Psoas muscle (tissue), 8 donors: ENCODE results near the gene CABLES1. TPM values are rescaled to one million over a fixed set of nuclear protein-coding genes. Genes with fewer than 3 reads are reported as not detected.
A peak's percentile ranks its signal among the peaks of the same experiment; 100 is the strongest.

ENCODE experiments used
- ATAC-seq, 4 donors: fragments of 200-7000 bp; cut with Tn5 transposase; one replicate each; pipeline ENCODE4 v1.9.1; 2020; ENCODE audit warnings: moderate library complexity in 3 of 4, mild to moderate bottlenecking in 2 of 4
- DNase-seq, 2 donors: peaks; one replicate each; pipeline ENCODE4 v3.0.0-alpha.2; 2020
- H3K27ac ChIP-seq: fragments of 200-600 bp; one replicate; pipeline ENCODE4 v1.8.0; 2022
- H3K27me3 ChIP-seq, 3 donors: fragments of 200-600 bp in 1 of 3; one replicate each; pipeline versions ENCODE4 v1.6.1 to v1.8.0; 2013 to 2022; ENCODE audit warnings: low read length in 2 of 3, mild to moderate bottlenecking in 2 of 3, moderate library complexity in 1 of 3; ENCODE audit not compliant: insufficient read depth in 3 of 3
- H3K36me3 ChIP-seq, 2 donors: fragments of 200-600 bp in 1 of 2; one replicate each; pipeline versions ENCODE4 v1.6.1 to v1.8.0; 2013 to 2022; ENCODE audit warnings: low read depth in 1 of 2, mild to moderate bottlenecking in 1 of 2, moderate library complexity in 1 of 2; ENCODE audit not compliant: insufficient read depth in 1 of 2
- H3K4me1 ChIP-seq: fragments of 200-600 bp; one replicate; pipeline ENCODE4 v1.8.0; 2022
- H3K4me3 ChIP-seq: fragments of 200-600 bp; one replicate; pipeline ENCODE4 v1.8.0; 2022; ENCODE audit warnings: mild to moderate bottlenecking
- H3K9me3 ChIP-seq: fragments of 200-600 bp; one replicate; pipeline ENCODE4 v1.8.0; 2022
- CTCF ChIP-seq: fragments of 200-600 bp; IDR thresholded peaks from one replicate; pipeline ENCODE4 v1.8.0; 2022; ENCODE audit warnings: antibody characterized with exemption
- WGBS, 3 donors: extraction: QIAGEN DNeasy Blood & Tissue Kit; methylation state at CpG; one replicate each; pipeline versions ENCODE4 v1.1.6 to v1.1.7; 2013; 5-methylcytosine and 5-hydroxymethylcytosine counted together
- intact Hi-C, 2 donors: fragments of 100-400 bp; cut with DNase I; formaldehyde crosslinking; loops; one replicate each; pipeline versions ENCODE4 v1.11.0 to v1.14.2; 2022
- polyA plus RNA-seq, 3 donors: library from polyadenylated mRNA; stranded (reverse); fragments of 200-250 nt; gene quantifications; one replicate each; pipeline ENCODE4 v1.2.3, GENCODE V29; 2013
- total RNA-seq, 4 donors: library from RNA; stranded (reverse); fragmentation: NEBNext Ultra II Directional in 2 of 4; extraction: Animal tissue kit (Norgen Biotek cat#: 25700) in 2 of 4; gene quantifications; one replicate each; pipeline versions ENCODE4 v1.2.1 to v1.2.4, GENCODE V29; 2021 to 2023
- donor health status: healthy with polysubstance abuse.
- donor health status: DM: no; HTN: no; CAD: no; lungs with moderate emphysema.
- donor health status: Bipolar disorder and iron deficiency.
- donor health status: healthy.
- donor health status: DM: yes; HTN: yes; CAD: no.
- donor health status: DM: no; HTN: no; CAD: no.
- donor health status: DM: no; HTN: no; CAD: no.
- donor health status: DM: yes; HTN: yes; CAD: no.

CABLES1 gene
- total and polyA plus RNA-seq, 7 donors, result 0.42 to 1.5 (median 0.98) TPM

- DNase-seq, result no peak
- ATAC-seq, result no peak
- Histone ChIP-seq H3K36me3 (no peaks in the 10 kb centered on the region), H3K27me3 (no peaks in the 10 kb centered on the region), H3K9me3 (no peaks in the 10 kb centered on the region), H3K4me1 (no peaks in the 10 kb centered on the region), H3K27ac (no peak overlapping the region), H3K4me3 (no peak overlapping the region)
- intact Hi-C loops, result no loop called here
- 70 to 73% (median 72%) methylated on average over 6 of the region's 6 CpGs for WGBS, 3 donors
- TF ChIP-seq CTCF, result no peak
Observed at GRCh38 chr18:23179416-23179815, 44.1 kb downstream of the CABLES1 start.

GRCh38 chr18:23181547-23181946 is 46.3 kb downstream of the CABLES1 start:
- Histone ChIP-seq H3K27ac (no peak overlapping the region), H3K9me3 (no peaks in the 10 kb centered on the region), H3K4me1 (no peaks in the 10 kb centered on the region), H3K27me3 (no peaks in the 10 kb centered on the region), H3K4me3 (no peak overlapping the region), H3K36me3 (no peaks in the 10 kb centered on the region)
- no peak for ATAC-seq
- no peak for DNase-seq
- TF ChIP-seq CTCF, result no peak
- intact Hi-C loops, result no loop called here

DNA sequence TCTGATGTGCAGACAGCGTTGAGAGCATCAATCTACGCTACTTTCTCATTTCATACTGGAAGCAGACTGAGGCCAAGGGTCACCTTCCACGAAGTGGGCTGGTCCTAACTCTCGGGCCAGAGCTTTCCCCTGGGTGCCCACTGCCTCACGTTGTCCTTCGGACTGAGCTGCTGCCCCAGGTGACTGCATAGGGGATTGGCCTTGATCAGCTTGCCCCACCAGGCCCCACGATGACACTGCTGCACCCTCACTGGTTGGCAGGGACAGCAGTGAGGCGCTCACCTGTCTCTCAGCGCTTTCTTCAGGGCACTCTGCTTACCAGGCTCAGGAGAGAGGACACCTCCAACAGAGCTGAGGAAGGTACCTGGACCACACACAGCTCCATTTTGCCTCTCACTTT is 47.3 kb downstream of the CABLES1 start:
- H3K27me3 ChIP-seq, result no peaks in the 10 kb centered on the region
- no peaks in the 10 kb centered on the region for H3K4me1 ChIP-seq
- no peaks in the 10 kb centered on the region for H3K9me3 ChIP-seq
- no peak overlapping the region for H3K4me3 ChIP-seq
- DNase-seq (no peak), ATAC-seq (no peak)
- no peak for TF ChIP-seq CTCF
- no peaks in the 10 kb centered on the region for H3K36me3 ChIP-seq
- intact Hi-C loops, result no loop called here
- 82 to 88% (median 88%) methylated on average over 9 of the region's 9 CpGs for WGBS, 3 donors
- no peak overlapping the region for H3K27ac ChIP-seq

GRCh38 chr18:23183411-23184150 is 48.3 kb downstream of the CABLES1 start:
- no peaks in the 10 kb centered on the region for H3K9me3 ChIP-seq
- H3K27me3 ChIP-seq, result no peaks in the 10 kb centered on the region
- ATAC-seq (peak in 1 of 4 donors; percentile 36), DNase-seq (no peak)
- no peak overlapping the region for H3K27ac ChIP-seq
- H3K4me3 ChIP-seq, result no peak overlapping the region
- WGBS, 3 donors, result 81 to 91% (median 85%) methylated on average over 8 of the region's 8 CpGs
- TF ChIP-seq CTCF, result no peak
- intact Hi-C loops, result no loop called here
- H3K4me1 ChIP-seq, result no peaks in the 10 kb centered on the region
- H3K36me3 ChIP-seq, result no peaks in the 10 kb centered on the region

DNA sequence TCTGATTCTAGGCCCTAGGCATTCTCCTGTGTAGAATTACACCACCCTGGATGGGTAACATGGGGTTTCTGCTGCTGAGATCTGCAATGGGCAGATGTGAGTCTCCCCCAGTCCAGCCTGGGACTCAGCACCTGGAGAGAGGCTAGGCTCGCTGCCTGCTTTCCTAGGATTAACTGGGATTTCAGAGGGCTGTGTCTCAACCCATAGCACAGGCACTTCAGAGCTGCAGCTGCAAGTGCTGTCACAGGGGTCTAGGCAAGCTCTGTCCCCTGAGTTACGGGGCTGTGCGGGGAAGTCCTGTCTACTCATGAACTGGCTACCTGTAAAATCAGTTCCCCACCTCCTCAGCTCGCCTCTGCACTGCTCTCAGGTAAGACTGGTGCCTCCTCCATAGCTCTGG is 51.5 kb downstream of the CABLES1 start:
- no peak for ATAC-seq
- no peak overlapping the region for H3K4me3 ChIP-seq
- no peaks in the 10 kb centered on the region for H3K4me1 ChIP-seq
- no peaks in the 10 kb centered on the region for H3K36me3 ChIP-seq
- no peak overlapping the region for H3K27ac ChIP-seq
- 92 to 94% (median 93%) methylated on average over 4 of the region's 4 CpGs for WGBS, 3 donors
- no peaks in the 10 kb centered on the region for H3K9me3 ChIP-seq
- no peak for TF ChIP-seq CTCF
- no peaks in the 10 kb centered on the region for H3K27me3 ChIP-seq
- intact Hi-C loops, result no loop called here
- no peak for DNase-seq
